B cell (primary cell): ENCODE measurements around the gene MYO1E. TPM values are rescaled to one million over a fixed set of nuclear protein-coding genes. Genes with fewer than 3 reads are reported as not detected.
A peak's percentile ranks its signal among the peaks of the same experiment; 100 is the strongest.

Source experiments
- ATAC-seq: fragments of 200-7000 bp; cut with Tn5 transposase; one replicate; pipeline ENCODE4 v1.10.0; 2021; ENCODE audit warnings: low read depth, mild to moderate bottlenecking, moderate number of reproducible peaks, moderate library complexity
- CTCF ChIA-PET: fragments of 350-600 bp; sonication (Branson Sonifier 250); formaldehyde crosslinking; loops from one replicate; lab custom pipeline; 2021; ENCODE audit warnings: antibody characterized with exemption, inconsistent platforms; lab: Charles Lee
- POLR2A ChIA-PET: fragments of 350-600 bp; sonication (Branson Sonifier 250); formaldehyde crosslinking; loops from one replicate; lab custom pipeline; 2021; ENCODE audit warnings: antibody characterized with exemption; lab: Charles Lee
- DNase-seq: peaks from one replicate; pipeline ENCODE4 v3.0.0; 2013
- H2AFZ ChIP-seq: 2 replicates; pipeline ENCODE4 v1.6.1; 2012; ENCODE audit warnings: mild to moderate bottlenecking, low read depth, low read length; ENCODE audit not compliant: insufficient read depth, poor library complexity, severe bottlenecking
- H3K27ac ChIP-seq, 2 donors: 1 replicate in 1 of 2; 2 replicates in 1 of 2; pipeline ENCODE4 v1.5.1; 2012 to 2013; ENCODE audit warnings: low read length in 2 of 2, mild to moderate bottlenecking in 2 of 2, moderate library complexity in 1 of 2
- H3K27me3 ChIP-seq, 4 experiments: fragments of 200-600 bp in 1 of 4; sonication (generic) in 1 of 4; replicated peaks in 1 of 4; 1 replicate in 2 of 4; 2 replicates in 2 of 4; pipeline versions ENCODE4 v1.6.1 to v1.7.0; 2013 to 2016; ENCODE audit warnings: low read length in 3 of 4, mild to moderate bottlenecking in 2 of 4, mixed read lengths in 1 of 4, moderate library complexity in 1 of 4; ENCODE audit not compliant: insufficient read depth in 4 of 4, control insufficient read depth in 3 of 4; ENCODE audit errors: control extremely low read depth in 1 of 4
- H3K36me3 ChIP-seq, 2 experiments: replicated peaks in 1 of 2; 1 replicate in 1 of 2; 2 replicates in 1 of 2; pipeline versions ENCODE4 v1.6.1 to v1.7.1; 2013; ENCODE audit warnings: low read length in 1 of 2; ENCODE audit not compliant: insufficient read depth in 2 of 2, control insufficient read depth in 1 of 2; ENCODE audit errors: control extremely low read depth in 1 of 2, extremely low read depth in 1 of 2
- H3K4me1 ChIP-seq, 2 donors: fragments of 200-600 bp in 1 of 2; sonication (generic) in 1 of 2; 1 replicate in 1 of 2; 2 replicates in 1 of 2; pipeline versions ENCODE4 v1.5.1 to v1.6.1; 2013 to 2017; ENCODE audit warnings: low read length in 2 of 2; ENCODE audit not compliant: control insufficient read depth in 2 of 2, insufficient read depth in 2 of 2
- H3K4me2 ChIP-seq: replicated peaks from 2 replicates; pipeline ENCODE3; 2012; ENCODE audit warnings: mild to moderate bottlenecking, low read depth, low read length; ENCODE audit not compliant: poor library complexity, severe bottlenecking
- H3K4me3 ChIP-seq, 5 experiments: fragments of 200-600 bp in 1 of 5; sonication (generic) in 1 of 5; 1 replicate in 3 of 5; 2 replicates in 2 of 5; pipeline versions ENCODE4 v1.5.1 to v1.7.0; 2011 to 2016; ENCODE audit warnings: low read length in 4 of 5, mild to moderate bottlenecking in 4 of 5, low read depth in 2 of 5, control low read depth in 1 of 5, moderate library complexity in 1 of 5; ENCODE audit not compliant: insufficient read depth in 1 of 5; ENCODE audit errors: control extremely low read depth in 1 of 5, extremely low read depth in 1 of 5
- H3K79me2 ChIP-seq: fragments of 200-600 bp; sonication (generic); one replicate; pipeline ENCODE4 v1.6.0; 2016; ENCODE audit warnings: low read length; ENCODE audit not compliant: control insufficient read depth, insufficient read depth
- H3K9ac ChIP-seq: fragments of 200-600 bp; sonication (generic); 2 replicates; pipeline ENCODE4 v1.6.1; 2017; ENCODE audit warnings: mild to moderate bottlenecking, low read length, moderate library complexity
- H3K9me3 ChIP-seq, 3 donors: one replicate each; pipeline versions ENCODE4 v1.6.1 to v1.7.1; 2013; ENCODE audit warnings: low read length in 2 of 3; ENCODE audit not compliant: control insufficient read depth in 2 of 3, insufficient read depth in 1 of 3; ENCODE audit errors: control extremely low read depth in 1 of 3
- H4K20me1 ChIP-seq: 2 replicates; pipeline ENCODE4 v1.6.0; 2012; ENCODE audit warnings: mild to moderate bottlenecking, low read length; ENCODE audit not compliant: insufficient read depth, control insufficient read depth, poor library complexity, severe bottlenecking
- H3K27ac Mint-ChIP-seq: one replicate; pipeline ENCODE4 v1.8.0; 2021; ENCODE audit warnings: mixed read lengths
- H3K27me3 Mint-ChIP-seq: one replicate; pipeline ENCODE4 v1.8.0; 2021; ENCODE audit warnings: mixed read lengths
- H3K4me1 Mint-ChIP-seq: one replicate; pipeline ENCODE4 v1.8.0; 2021; ENCODE audit warnings: mixed read lengths
- H3K4me3 Mint-ChIP-seq: one replicate; pipeline ENCODE4 v1.8.0; 2021; ENCODE audit warnings: mixed read lengths
- H3K9me3 Mint-ChIP-seq: one replicate; pipeline ENCODE4 v1.8.0; 2022; ENCODE audit warnings: mixed read lengths; ENCODE audit not compliant: insufficient read depth
- CTCF ChIP-seq: fragments of 200-600 bp; IDR thresholded peaks from one replicate; pipeline ENCODE4 v1.8.0; 2022; ENCODE audit warnings: antibody characterized with exemption, mild to moderate bottlenecking
- EZH2 ChIP-seq: IDR thresholded peaks from 2 replicates; pipeline ENCODE4 v1.6.1; 2012; ENCODE audit warnings: borderline replicate concordance, low read depth, mild to moderate bottlenecking, moderate library complexity, low read length; ENCODE audit not compliant: insufficient read depth, poor library complexity, severe bottlenecking
- WGBS: methylation state at CpG from one replicate; pipeline ENCODE4 v1.1.5; 2013; ENCODE audit warnings: missing lambda C conversion rate; ENCODE audit not compliant: insufficient coverage; 5-methylcytosine and 5-hydroxymethylcytosine counted together
- intact Hi-C: fragments of 100-400 bp; cut with micrococcal nuclease; formaldehyde crosslinking; loops from one replicate; pipeline ENCODE4 v1.10.0; 2022
- polyA plus RNA-seq: library from polyadenylated mRNA; depleted of rRNA; stranded (reverse); fragments of >200 nt; gene quantifications from 2 replicates; pipeline ENCODE4 v1.2.3, GENCODE V29; 2012
- total RNA-seq, 2 donors: library from RNA; stranded (reverse); fragments of 120-200 nt in 1 of 2; gene quantifications; 1 replicate in 1 of 2; 2 replicates in 1 of 2; pipeline versions ENCODE4 v1.2.3 to v1.2.4, GENCODE V29; 2013 to 2022

MYO1E gene
- total and polyA plus RNA-seq, 2 donors (not counting 1 experiment from before 2014, with no cell fraction given) = 11.9 to 100.0 TPM

DNA sequence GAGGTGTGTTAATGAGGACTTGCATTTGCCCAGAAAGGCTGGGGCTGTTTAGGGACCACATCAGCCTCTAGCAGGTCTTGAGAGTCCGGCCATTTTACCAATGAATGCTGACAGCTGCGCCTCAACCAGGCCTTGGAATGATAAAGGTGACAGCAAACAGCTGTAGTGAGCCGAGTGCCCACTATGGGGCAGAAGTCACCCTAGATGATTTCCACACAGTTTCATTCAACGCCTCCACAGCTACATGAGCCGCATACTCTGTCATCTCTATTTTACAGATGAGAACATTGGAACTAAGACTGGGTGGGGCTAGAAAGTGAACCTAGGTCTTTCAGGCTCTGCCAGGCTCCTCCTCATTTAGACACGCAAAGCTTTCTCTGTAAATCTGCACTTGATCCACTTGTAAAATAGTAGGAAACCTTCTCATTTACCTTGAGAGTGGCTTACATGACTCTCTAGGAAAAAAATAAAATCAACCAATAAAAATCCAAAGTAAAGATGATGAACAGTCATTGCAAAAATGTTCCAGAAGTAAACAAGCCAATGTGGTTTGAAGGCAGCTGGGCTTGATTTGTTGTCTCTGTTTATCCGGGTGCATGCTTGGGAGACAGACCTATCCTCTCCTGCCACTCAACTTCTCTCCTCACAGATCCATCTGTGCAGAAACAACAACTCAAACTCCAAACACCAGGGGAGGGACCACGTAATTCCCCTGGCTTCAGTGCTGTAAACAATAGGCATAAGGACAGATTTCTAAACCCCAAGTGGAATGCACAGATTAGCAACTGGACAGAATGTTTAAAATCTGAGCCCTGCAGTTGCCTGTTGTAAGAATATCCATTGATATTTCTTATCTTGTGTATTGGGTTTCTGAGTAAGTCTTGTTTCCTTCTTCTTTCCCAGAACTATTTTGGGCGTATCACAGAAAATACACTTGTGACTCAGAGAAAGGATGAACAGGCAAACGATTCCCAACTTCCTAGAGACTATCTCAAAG lies 197.5 kb downstream of the MYO1E start:
- H3K27me3 Mint-ChIP-seq = no peaks in the 10 kb centered on the region
- Histone ChIP-seq H3K9ac (no peak overlapping the region), H2AFZ (no peak overlapping the region), H3K4me1 (no peaks in the 10 kb centered on the region), H3K27me3 (no peaks in the 10 kb centered on the region), H3K36me3 (peaks cover 3 to 54% of the 10 kb centered on the region in 2 experiments), H4K20me1 (no peaks in the 10 kb centered on the region), H3K79me2 (no peaks in the 10 kb centered on the region), H3K4me2 (no peak overlapping the region), H3K4me3 (no peak overlapping the region), H3K9me3 (peaks cover 0 to 4% (median 0%) of the 10 kb centered on the region in 3 donors), H3K27ac (no peak overlapping the region)
- H3K4me1 Mint-ChIP-seq = peaks cover 7% of the 10 kb centered on the region
- no peaks in the 10 kb centered on the region for H3K9me3 Mint-ChIP-seq
- 85% methylated on average over 4 of the region's 10 CpGs for WGBS
- TF ChIP-seq CTCF (peak; percentile 55), EZH2 (no peak)
- H3K4me3 Mint-ChIP-seq = no peak overlapping the region
- POLR2A ChIA-PET = no interaction called here
- intact Hi-C loops = loop anchor here (1.0 to 5.0 kb wide), 4 partner anchors 62 to 354 kb away; no protein-coding TSS in a partner anchor
- CTCF ChIA-PET = interaction anchor here (0.7 to 3.1 kb wide), 19 partner anchors 13 to 355 kb away, joined by 3 to 47 read pairs (median 5); no protein-coding TSS in a partner anchor
- DNase-seq (peak; percentile 57), ATAC-seq (peak; percentile 94)
- no peak overlapping the region for H3K27ac Mint-ChIP-seq
